K562 (cell line): ENCODE results near the gene WWTR1. TPM values are rescaled to one million over a fixed set of nuclear protein-coding genes. Genes with fewer than 3 reads are reported as not detected.

Experiments
- ATAC-seq: fragments of 200-7000 bp; cut with Tn5 transposase; 3 replicates; pipeline ENCODE4 v1.9.1; 2020; ENCODE audit warnings: moderate library complexity
- BruUV-seq: library from RNA; stranded (reverse); fragments of 400-500 nt; replicated peaks from 2 replicates; lab custom pipeline; 2021; lab: Mats Ljungman, UMichigan
- CTCF ChIA-PET: fragments of 300-600 bp; formaldehyde crosslinking; extraction: SDS; loops from one replicate; lab custom pipeline; 2021; ENCODE audit warnings: low intra/inter-chr PET ratio; lab: Yijun Ruan, JAX
- POLR2A ChIA-PET: fragments of 300-600, 350-650 bp; sonication (Branson Sonifier 250); formaldehyde crosslinking; extraction: SDS; loops from one replicate; lab custom pipeline; 2021; ENCODE audit warnings: antibody characterized with exemption, inconsistent platforms; lab: Yijun Ruan, JAX
- DNase-seq, 4 experiments: peaks; one replicate each; pipeline versions ENCODE4 v3.0.0 to v3.0.0-alpha.2; 2011 to 2018; ENCODE audit warnings: low spot score in 3 of 4, mixed read lengths in 3 of 4; ENCODE audit errors: extremely low read depth in 1 of 4
- FAIRE-seq: peaks from 2 replicates; lab custom pipeline; 2011; peaks lifted over from hg19 to GRCh38; lab: Jason Lieb, UNC
- H2AFZ ChIP-seq: 2 replicates; pipeline ENCODE4 v1.6.0; 2011; ENCODE audit warnings: low read depth, low read length, control low read depth, inconsistent platforms
- H3K27ac ChIP-seq: fragments of 200-600 bp; 3 replicates; pipeline ENCODE4 v1.8.0; 2011; ENCODE audit warnings: low read depth, mild to moderate bottlenecking, control low read depth, inconsistent platforms, low read length, moderate library complexity, mixed read lengths; ENCODE audit errors: extremely low read depth
- H3K27me3 ChIP-seq, 2 experiments: fragments of 300-600 bp in 1 of 2; 2 replicates in 1 of 2; 3 replicates in 1 of 2; pipeline versions ENCODE4 v1.6.0 to v1.8.0; 2011; ENCODE audit warnings: inconsistent platforms in 2 of 2, low read length in 2 of 2, mild to moderate bottlenecking in 1 of 2, mixed read lengths in 1 of 2, moderate library complexity in 1 of 2; ENCODE audit not compliant: control insufficient read depth in 2 of 2, insufficient read depth in 2 of 2
- H3K36me3 ChIP-seq: fragments of 300-600 bp; 3 replicates; pipeline ENCODE4 v1.8.0; 2011; ENCODE audit warnings: mild to moderate bottlenecking, low read length, inconsistent platforms; ENCODE audit not compliant: control insufficient read depth, insufficient read depth
- H3K4me1 ChIP-seq, 2 experiments: fragments of 200-600 bp in 1 of 2; replicated peaks in 1 of 2; 2 replicates in 1 of 2; 3 replicates in 1 of 2; pipeline versions ENCODE4 v1.5.1 to v1.8.0; 2011; ENCODE audit warnings: inconsistent platforms in 2 of 2, low read length in 2 of 2, mild to moderate bottlenecking in 1 of 2, mixed read lengths in 1 of 2, moderate library complexity in 1 of 2; ENCODE audit not compliant: control insufficient read depth in 2 of 2, insufficient read depth in 2 of 2
- H3K4me2 ChIP-seq: 2 replicates; pipeline ENCODE4 v1.6.1; 2011; ENCODE audit warnings: low read length, control low read depth, inconsistent platforms, mixed read lengths; ENCODE audit not compliant: insufficient read depth
- H3K4me3 ChIP-seq: fragments of 200-600 bp; sonication (generic), shearing (Covaris generic); 2 replicates; pipeline ENCODE4 v1.5.1; 2016; ENCODE audit warnings: control low read depth, inconsistent platforms
- H3K79me2 ChIP-seq: fragments of 200-600 bp; 3 replicates; pipeline ENCODE4 v1.8.0; 2011; ENCODE audit warnings: low read length, inconsistent platforms; ENCODE audit not compliant: control insufficient read depth, insufficient read depth
- H3K9ac ChIP-seq, 2 experiments: 2 replicates each; pipeline versions ENCODE4 v1.6.0 to v1.6.1; 2011; ENCODE audit warnings: low read depth in 2 of 2, low read length in 2 of 2, control low read depth in 1 of 2, inconsistent platforms in 1 of 2, mild to moderate bottlenecking in 1 of 2, mixed read lengths in 1 of 2; ENCODE audit not compliant: insufficient read depth in 1 of 2
- H3K9me1 ChIP-seq: one replicate; pipeline ENCODE4 v1.6.0; 2011; ENCODE audit warnings: inconsistent platforms, mild to moderate bottlenecking, low read length, moderate library complexity; ENCODE audit not compliant: control insufficient read depth, insufficient read depth
- H3K9me3 ChIP-seq: replicated peaks from 2 replicates; pipeline ENCODE4 v1.5.1; 2011; ENCODE audit warnings: low read depth, low read length, inconsistent platforms; ENCODE audit not compliant: control insufficient read depth, insufficient read depth
- H4K20me1 ChIP-seq: replicated peaks from 2 replicates; pipeline ENCODE4 v1.6.1; 2011; ENCODE audit warnings: low read length, inconsistent platforms, mixed read lengths; ENCODE audit not compliant: control insufficient read depth, insufficient read depth
- CEBPB ChIP-seq: fragments of 450-650 bp; IDR thresholded peaks from 2 replicates; pipeline ENCODE4 v1.6.1; 2016; ENCODE audit warnings: missing genetic modification characterization, missing compliant biosample characterization
- CHCHD3 ChIP-seq: fragments of 250-450 bp; sonication (Bioruptor Pico); IDR thresholded peaks from 2 replicates; pipeline ENCODE4 v2.1.2; 2022; ENCODE audit warnings: mild to moderate bottlenecking
- EGR1 ChIP-seq: fragments of 450-650 bp; conservative IDR thresholded peaks from 2 replicates; pipeline ENCODE4 v1.6.1; 2017; ENCODE audit warnings: mild to moderate bottlenecking
- ETS2 ChIP-seq: IDR thresholded peaks from 2 replicates; pipeline ENCODE4 v1.6.1; 2016; ENCODE audit warnings: borderline replicate concordance, missing genetic modification characterization, mild to moderate bottlenecking, moderate library complexity, missing compliant biosample characterization; ENCODE audit not compliant: poor library complexity, severe bottlenecking
- FOXA3 ChIP-seq, 2 experiments: fragments of 450-650 bp in 1 of 2; sonication (generic) in 1 of 2; formaldehyde crosslinking; IDR thresholded peaks in 1 of 2; conservative IDR thresholded peaks in 1 of 2; 2 replicates each; pipeline versions ENCODE4 v1.4.0 to v1.8.0; 2020 to 2022; ENCODE audit warnings: mild to moderate bottlenecking in 2 of 2, missing genetic modification reagents in 1 of 2
- IRF2 ChIP-seq: sonication (generic); formaldehyde crosslinking; IDR thresholded peaks from 2 replicates; pipeline ENCODE4 v1.8.1; 2022; ENCODE audit warnings: mild to moderate bottlenecking, missing genetic modification reagents
- MYBL2 ChIP-seq, 2 experiments: fragments of 450-650 bp in 1 of 2; sonication (generic) in 1 of 2; formaldehyde crosslinking in 1 of 2; IDR thresholded peaks; 2 replicates each; pipeline versions ENCODE4 v1.6.1 to v1.8.1; 2017 to 2022; ENCODE audit warnings: borderline replicate concordance in 1 of 2, inconsistent platforms in 1 of 2, low read depth in 1 of 2, mild to moderate bottlenecking in 1 of 2, missing genetic modification reagents in 1 of 2, moderate library complexity in 1 of 2
- NCOR1 ChIP-seq: fragments of 450-650 bp; IDR thresholded peaks from 2 replicates; pipeline ENCODE4 v1.6.1; 2016; ENCODE audit warnings: mild to moderate bottlenecking, moderate library complexity
- POLR3G ChIP-seq: IDR thresholded peaks from 2 replicates; pipeline ENCODE4 v1.6.1; 2011; ENCODE audit not compliant: insufficient read length, insufficient replicate concordance; ENCODE audit errors: extremely low read depth
- SIRT6 ChIP-seq: IDR thresholded peaks from one replicate; pipeline ENCODE4 v1.6.1; 2012; ENCODE audit warnings: low read depth, mild to moderate bottlenecking, control low read depth, inconsistent platforms, low read length, moderate library complexity
- SMAD3 ChIP-seq: fragments of 450-650 bp; formaldehyde crosslinking; conservative IDR thresholded peaks from 2 replicates; pipeline ENCODE4 v1.4.0; 2020; ENCODE audit warnings: mild to moderate bottlenecking
- SRSF9 ChIP-seq: fragments of 200-400 bp; formaldehyde crosslinking; IDR thresholded peaks from 2 replicates; pipeline ENCODE4 v1.6.1; 2017; ENCODE audit warnings: low read depth, low read length, borderline replicate concordance
- STAG1 ChIP-seq: sonication (generic); formaldehyde crosslinking; IDR thresholded peaks from 2 replicates; pipeline ENCODE4 v1.5.0; 2020; ENCODE audit warnings: missing genetic modification reagents, borderline replicate concordance
- TBL1XR1 ChIP-seq, 2 experiments: IDR thresholded peaks; 2 replicates each; pipeline ENCODE4 v1.6.1; 2012; ENCODE audit warnings: improper control_type of control experiment in 2 of 2, low read length in 2 of 2, mild to moderate bottlenecking in 1 of 2
- XRCC3 ChIP-seq: fragments of 450-650 bp; IDR thresholded peaks from 2 replicates; pipeline ENCODE4 v1.6.1; 2017; ENCODE audit warnings: mild to moderate bottlenecking, moderate library complexity
- ZFP36 ChIP-seq: fragments of 150-350 bp; IDR thresholded peaks from 2 replicates; pipeline ENCODE4 v1.6.1; 2018; ENCODE audit warnings: low read length, low read depth; ENCODE audit not compliant: partially characterized antibody
- ZNF217 ChIP-seq: sonication (generic); formaldehyde crosslinking; IDR thresholded peaks from 2 replicates; pipeline ENCODE4 v1.8.0; 2022; ENCODE audit warnings: mild to moderate bottlenecking, missing genetic modification reagents
- ZNF274 ChIP-seq: IDR thresholded peaks from 2 replicates; pipeline ENCODE4 v1.6.1; 2011; ENCODE audit warnings: low read depth, mild to moderate bottlenecking, low read length, moderate library complexity, borderline replicate concordance
- ZNF431 ChIP-seq: sonication (generic); formaldehyde crosslinking; IDR thresholded peaks from 2 replicates; pipeline ENCODE4 v1.8.0; 2022; ENCODE audit warnings: mild to moderate bottlenecking, missing genetic modification reagents
- WGBS: fragments of 100-300 bp; shearing (Covaris generic); methylation state at CpG from one replicate; pipeline ENCODE4 v1.1.6; 2016; ENCODE audit warnings: low coverage, mixed read lengths; ENCODE audit not compliant: insufficient coverage; ENCODE audit errors: missing lambda C conversion rate; 5-methylcytosine and 5-hydroxymethylcytosine counted together
- in situ Hi-C: fragments of 300-500 bp; cut with MboI; formaldehyde crosslinking; loops from 4 replicates; pipeline ENCODE4 v1.15.0; 2018; ENCODE audit warnings: inconsistent platforms, mixed read lengths
- intact Hi-C: fragments of 100-400 bp; cut with micrococcal nuclease; formaldehyde crosslinking; loops from 2 replicates; pipeline ENCODE4 v1.14.2; 2022
- polyA plus RNA-seq, 8 experiments: library from polyadenylated mRNA; depleted of rRNA in 4 of 8; stranded (reverse) in 5 of 8; unstranded in 3 of 8; fragments of >200 nt; fragmentation: Nextera tagmentation in 2 of 8; fragmentation: Illumina TruSeq in 1 of 8; extraction: Ambion mirVana in 2 of 8; extraction: Trizol in 1 of 8; gene quantifications; 2 replicates each; pipeline versions ENCODE4 v1.2.1 to v1.2.3, GENCODE V29; 2011 to 2014; ENCODE audit warnings: inconsistent platforms in 1 of 8, missing spikeins in 1 of 8
- total RNA-seq, 7 experiments: library from RNA; depleted of rRNA in 6 of 7; stranded (reverse); fragments of >200 nt in 6 of 7; fragmentation: Illumina TruSeq in 2 of 7; extraction: Trizol in 2 of 7; gene quantifications; 2 replicates each; pipeline versions ENCODE4 v1.2.1 to v1.2.3, GENCODE V29; 2011 to 2021; ENCODE audit warnings: low replicate concordance in 1 of 7
- TF ChIP-seq, protein P1 (sequence below): fragments of 450-650 bp; formaldehyde crosslinking; conservative IDR thresholded peaks from 2 replicates; pipeline ENCODE4 v1.4.0; 2022; ENCODE audit warnings: mild to moderate bottlenecking, missing genetic modification characterization

The WWTR1 gene
- total and polyA plus RNA-seq, 9 of the 15 experiments (the other 6 are each of a cell fraction or from before 2014, with no cell fraction given): 0.04 to 1.5 (median 0.60) TPM

- Histone ChIP-seq H3K4me2 (no peak overlapping the region), H3K27ac (no peak overlapping the region)
Measured at GRCh38 chr3:149547413-149547812, 110.4 kb downstream of the WWTR1 start.

DNA sequence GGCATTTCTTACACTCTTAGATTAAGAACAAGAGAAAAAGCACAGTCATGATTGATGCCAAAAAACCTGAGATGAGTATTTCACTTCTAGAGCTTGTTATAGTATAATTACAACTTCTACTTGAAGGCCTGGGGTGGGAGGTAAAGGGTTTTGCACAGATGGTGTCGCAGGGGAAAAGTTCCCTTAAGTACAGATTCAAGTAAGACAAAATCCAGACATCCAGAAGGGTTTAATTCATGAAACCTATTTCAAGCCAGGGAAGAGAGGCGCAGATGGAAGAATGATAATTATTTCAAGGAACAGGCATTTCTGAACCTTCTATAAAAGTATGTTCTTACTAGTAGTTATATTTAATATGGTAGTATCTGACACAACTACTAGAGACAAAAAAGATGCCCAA lies 112.8 kb downstream of the WWTR1 start:
- POLR2A ChIA-PET: no interaction called here
- in situ Hi-C loops: no loop called here
- CTCF ChIA-PET: no interaction called here
- H3K27ac ChIP-seq: no peak overlapping the region
- no TSS peak for BruUV-seq
- H3K9me3 ChIP-seq: no peaks in the 10 kb centered on the region
- no peaks in the 10 kb centered on the region for H3K4me1 ChIP-seq
- no peak for TF ChIP-seq ZFP36
- TF ChIP-seq STAG1 (CRISPR knock-in tag): no peak
- TF ChIP-seq, protein P1, sequence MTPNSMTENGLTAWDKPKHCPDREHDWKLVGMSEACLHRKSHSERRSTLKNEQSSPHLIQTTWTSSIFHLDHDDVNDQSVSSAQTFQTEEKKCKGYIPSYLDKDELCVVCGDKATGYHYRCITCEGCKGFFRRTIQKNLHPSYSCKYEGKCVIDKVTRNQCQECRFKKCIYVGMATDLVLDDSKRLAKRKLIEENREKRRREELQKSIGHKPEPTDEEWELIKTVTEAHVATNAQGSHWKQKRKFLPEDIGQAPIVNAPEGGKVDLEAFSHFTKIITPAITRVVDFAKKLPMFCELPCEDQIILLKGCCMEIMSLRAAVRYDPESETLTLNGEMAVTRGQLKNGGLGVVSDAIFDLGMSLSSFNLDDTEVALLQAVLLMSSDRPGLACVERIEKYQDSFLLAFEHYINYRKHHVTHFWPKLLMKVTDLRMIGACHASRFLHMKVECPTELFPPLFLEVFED (CRISPR knock-in tag): no peak
- TF ChIP-seq SRSF9: no peak
- TF ChIP-seq ZNF274: no peak
- TF ChIP-seq POLR3G: no peak
- no peak for TF ChIP-seq SMAD3
- no peak for TF ChIP-seq EGR1
- no peak for TF ChIP-seq ETS2 (tag)
- TF ChIP-seq SIRT6: no peak
- no peak for TF ChIP-seq XRCC3
- TF ChIP-seq, all 486 proteins: peak for 0
- Histone ChIP-seq H3K4me2 (no peak overlapping the region), H3K79me2 (no peaks in the 10 kb centered on the region), H3K36me3 (no peaks in the 10 kb centered on the region), H2AFZ (no peak overlapping the region), H4K20me1 (no peaks in the 10 kb centered on the region), H3K27me3 (peaks cover 16 to 17% of the 10 kb centered on the region in 2 experiments; a peak in 4 of 5 replicates), H3K4me3 (no peak overlapping the region), H3K9me1 (no peaks in the 10 kb centered on the region), H3K9ac (no peak overlapping the region)
- FAIRE-seq: no peak
- intact Hi-C loops: no loop called here
- no peak for DNase-seq
- WGBS: 4% methylated on average over 2 of the region's 2 CpGs
- ATAC-seq: no peak

More at GRCh38 chr3:149547413-149547812, 110.4 kb downstream of the WWTR1 start:
- no peaks in the 10 kb centered on the region for H3K79me2 ChIP-seq
- DNase-seq (no peak), FAIRE-seq (no peak), ATAC-seq (no peak)
- H3K9ac ChIP-seq: no peak overlapping the region
- H3K9me1 ChIP-seq: no peaks in the 10 kb centered on the region
- ChIA-PET CTCF (no interaction called here), POLR2A (interaction anchor here (0.6 kb wide), 1 partner anchor 224 kb away, joined by 3 read pairs; no protein-coding TSS in a partner anchor)
- no peaks in the 10 kb centered on the region for H3K4me1 ChIP-seq
- no peak overlapping the region for H3K4me3 ChIP-seq
- no peak overlapping the region for H2AFZ ChIP-seq
- WGBS: 0% methylated on average over 8 of the region's 9 CpGs
- in situ Hi-C loops: no loop called here
- H3K27me3 ChIP-seq: peaks cover 9 to 22% of the 10 kb centered on the region in 2 experiments; a peak in 4 of 5 replicates
- no peaks in the 10 kb centered on the region for H4K20me1 ChIP-seq
- intact Hi-C loops: no loop called here
- no peaks in the 10 kb centered on the region for H3K36me3 ChIP-seq
- TF ChIP-seq IRF2: no peak
- no peak for TF ChIP-seq NCOR1
- no peak for TF ChIP-seq MYBL2 (IDR thresholded peaks at IDR 0.05; ENCODE audit: low read depth)
- TF ChIP-seq MYBL2 (CRISPR knock-in tag; IDR thresholded peaks at IDR 0.05; ENCODE audit: borderline replicate concordance): no peak
- no peak for TF ChIP-seq CHCHD3 (CRISPR knock-in tag)
- TF ChIP-seq TBL1XR1 (IDR thresholded peaks at IDR 0.05; ENCODE audit: low read length in 2 of 2): no peak
- TF ChIP-seq FOXA3 (CRISPR knock-in tag; conservative IDR thresholded peaks at IDR 0.05 in 1 of 2, IDR thresholded peaks at IDR 0.05 in 1 of 2): no peak
- TF ChIP-seq ZNF217 (CRISPR knock-in tag): no peak
- no peak for TF ChIP-seq CEBPB (tag)
- TF ChIP-seq ZNF431 (CRISPR knock-in tag): no peak
- H3K9me3 ChIP-seq: no peaks in the 10 kb centered on the region
- no TSS peak for BruUV-seq
